ENCODE measurements around the gene PUSL1. TPM values are rescaled to one million over a fixed set of nuclear protein-coding genes. Genes with fewer than 3 reads are reported as not detected.

Gene PUSL1
- total and polyA plus RNA-seq, 2 of the 13 experiments (the other 11 are each of a cell fraction or from before 2014, with no cell fraction given) = 8.3 to 22.2 TPM

DNA sequence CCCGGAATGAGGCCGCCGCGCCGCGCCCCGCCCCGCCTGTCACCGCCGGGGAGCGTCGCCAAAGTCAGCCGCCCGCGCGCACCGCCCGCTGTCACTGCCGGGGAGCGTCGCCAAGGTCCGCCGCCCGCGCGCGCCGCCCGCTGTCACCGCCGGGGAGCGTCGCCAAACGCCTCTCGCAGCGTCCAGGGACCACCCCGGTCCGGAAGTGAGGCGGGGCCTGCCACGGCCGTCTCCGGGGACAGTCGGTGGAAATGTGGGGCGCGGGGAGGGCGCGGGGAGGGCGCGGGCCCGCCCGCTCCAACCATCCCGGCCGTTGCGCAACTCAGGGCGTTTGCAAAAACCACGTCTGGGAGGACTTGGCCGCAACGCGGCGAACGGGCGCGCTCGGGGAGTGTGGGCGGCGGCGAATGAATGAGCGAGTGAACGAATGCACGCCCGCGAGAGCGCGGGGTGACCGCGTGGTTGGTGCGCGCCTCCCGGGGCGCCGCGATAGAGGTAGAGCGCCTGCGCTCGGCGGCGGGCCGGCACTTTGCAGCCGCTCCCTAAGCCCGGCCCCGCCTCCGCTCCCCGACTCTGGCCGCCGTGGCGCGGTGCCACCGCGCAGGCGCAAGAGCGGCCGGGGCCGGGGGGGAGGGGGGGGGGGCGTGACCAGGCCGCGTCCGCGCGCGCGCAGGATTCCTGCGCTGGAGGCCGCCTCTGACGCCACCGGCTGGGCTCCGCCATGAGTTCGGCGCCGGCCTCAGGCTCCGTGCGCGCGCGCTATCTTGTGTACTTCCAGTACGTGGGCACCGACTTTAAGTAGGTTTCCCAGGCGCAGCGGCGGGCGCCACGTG lies at the start of gene PUSL1, which contains the start of gene ACAP3 (continued):
- TF ChIP-seq, protein P1, sequence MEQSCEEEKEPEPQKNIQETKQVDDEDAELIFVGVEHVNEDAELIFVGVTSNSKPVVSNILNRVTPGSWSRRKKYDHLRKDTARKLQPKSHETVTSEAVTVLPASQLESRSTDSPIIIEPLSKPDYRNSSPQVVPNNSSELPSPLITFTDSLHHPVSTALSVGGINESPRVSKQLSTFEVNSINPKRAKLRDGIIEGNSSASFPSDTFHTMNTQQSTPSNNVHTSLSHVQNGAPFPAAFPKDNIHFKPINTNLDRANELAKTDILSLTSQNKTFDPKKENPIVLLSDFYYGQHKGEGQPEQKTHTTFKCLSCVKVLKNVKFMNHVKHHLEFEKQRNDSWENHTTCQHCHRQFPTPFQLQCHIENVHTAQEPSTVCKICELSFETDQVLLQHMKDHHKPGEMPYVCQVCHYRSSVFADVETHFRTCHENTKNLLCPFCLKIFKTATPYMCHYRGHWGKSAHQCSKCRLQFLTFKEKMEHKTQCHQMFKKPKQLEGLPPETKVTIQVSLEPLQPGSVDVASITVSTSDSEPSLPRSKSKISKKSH (CRISPR knock-in tag; IDR thresholded peaks at IDR 0.05; ENCODE audit: borderline replicate concordance) = peak; percentile 20; the same call in 1 of the 2 replicates
- TF ChIP-seq ZEB1 (IDR thresholded peaks at IDR 0.05; ENCODE audit: insufficient replicate concordance, low read depth) (no peak), MXD4 (CRISPR knock-in tag; IDR thresholded peaks at IDR 0.05) (peak; percentile 78), ZFP90 (CRISPR knock-in tag; IDR thresholded peaks at IDR 0.05; ENCODE audit: borderline replicate concordance) (0 out of 2 replicates have a peak, but pooled peaks have one; percentile 20), ARNTL (CRISPR knock-in tag; IDR thresholded peaks at IDR 0.05) (peak; percentile 45; the same call in 1 of the 2 replicates), NR2C2 (CRISPR knock-in tag; IDR thresholded peaks at IDR 0.05; ENCODE audit: borderline replicate concordance) (peak; percentile 49; the same call in 1 of the 2 replicates), TSC22D2 (CRISPR knock-in tag; IDR thresholded peaks at IDR 0.05; ENCODE audit: borderline replicate concordance) (no peak), BRD4 (CRISPR knock-in tag; IDR thresholded peaks at IDR 0.05) (no peak), ZNF235 (CRISPR knock-in tag; IDR thresholded peaks at IDR 0.05; ENCODE audit: borderline replicate concordance) (0 out of 2 replicates have a peak, but pooled peaks have one; percentile 20), ARNT2 (CRISPR knock-in tag; IDR thresholded peaks at IDR 0.05; ENCODE audit: low read depth) (peak; percentile 59), ZNF850 (CRISPR knock-in tag; conservative IDR thresholded peaks at IDR 0.05) (0 out of 2 replicates have a peak, but pooled peaks have one; percentile 15), ISL2 (CRISPR knock-in tag; IDR thresholded peaks at IDR 0.05) (peak; percentile 62), ZFY (CRISPR knock-in tag; IDR thresholded peaks at IDR 0.05) (peak; percentile 75), GTF2F1 (IDR thresholded peaks at IDR 0.05; ENCODE audit: low read length) (no peak), GATAD1 (CRISPR knock-in tag; IDR thresholded peaks at IDR 0.05) (peak; percentile 54), ZNF724P (CRISPR knock-in tag; IDR thresholded peaks at IDR 0.05; ENCODE audit: borderline replicate concordance) (peak; percentile 58; the same call in 1 of the 2 replicates), ZNF224 (CRISPR knock-in tag; IDR thresholded peaks at IDR 0.05) (peak; percentile 23; the same call in 1 of the 2 replicates), SOX6 (IDR thresholded peaks at IDR 0.05) (no peak), SOX6 (CRISPR knock-in tag; IDR thresholded peaks at IDR 0.05) (peak; percentile 38; the same call in 1 of the 2 replicates)
- TF ChIP-seq, protein P2, sequence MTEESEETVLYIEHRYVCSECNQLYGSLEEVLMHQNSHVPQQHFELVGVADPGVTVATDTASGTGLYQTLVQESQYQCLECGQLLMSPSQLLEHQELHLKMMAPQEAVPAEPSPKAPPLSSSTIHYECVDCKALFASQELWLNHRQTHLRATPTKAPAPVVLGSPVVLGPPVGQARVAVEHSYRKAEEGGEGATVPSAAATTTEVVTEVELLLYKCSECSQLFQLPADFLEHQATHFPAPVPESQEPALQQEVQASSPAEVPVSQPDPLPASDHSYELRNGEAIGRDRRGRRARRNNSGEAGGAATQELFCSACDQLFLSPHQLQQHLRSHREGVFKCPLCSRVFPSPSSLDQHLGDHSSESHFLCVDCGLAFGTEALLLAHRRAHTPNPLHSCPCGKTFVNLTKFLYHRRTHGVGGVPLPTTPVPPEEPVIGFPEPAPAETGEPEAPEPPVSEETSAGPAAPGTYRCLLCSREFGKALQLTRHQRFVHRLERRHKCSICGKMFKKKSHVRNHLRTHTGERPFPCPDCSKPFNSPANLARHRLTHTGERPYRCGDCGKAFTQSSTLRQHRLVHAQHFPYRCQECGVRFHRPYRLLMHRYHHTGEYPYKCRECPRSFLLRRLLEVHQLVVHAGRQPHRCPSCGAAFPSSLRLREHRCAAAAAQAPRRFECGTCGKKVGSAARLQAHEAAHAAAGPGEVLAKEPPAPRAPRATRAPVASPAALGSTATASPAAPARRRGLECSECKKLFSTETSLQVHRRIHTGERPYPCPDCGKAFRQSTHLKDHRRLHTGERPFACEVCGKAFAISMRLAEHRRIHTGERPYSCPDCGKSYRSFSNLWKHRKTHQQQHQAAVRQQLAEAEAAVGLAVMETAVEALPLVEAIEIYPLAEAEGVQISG (CRISPR knock-in tag; IDR thresholded peaks at IDR 0.05) = peak; percentile 86
- TF ChIP-seq, protein P3, sequence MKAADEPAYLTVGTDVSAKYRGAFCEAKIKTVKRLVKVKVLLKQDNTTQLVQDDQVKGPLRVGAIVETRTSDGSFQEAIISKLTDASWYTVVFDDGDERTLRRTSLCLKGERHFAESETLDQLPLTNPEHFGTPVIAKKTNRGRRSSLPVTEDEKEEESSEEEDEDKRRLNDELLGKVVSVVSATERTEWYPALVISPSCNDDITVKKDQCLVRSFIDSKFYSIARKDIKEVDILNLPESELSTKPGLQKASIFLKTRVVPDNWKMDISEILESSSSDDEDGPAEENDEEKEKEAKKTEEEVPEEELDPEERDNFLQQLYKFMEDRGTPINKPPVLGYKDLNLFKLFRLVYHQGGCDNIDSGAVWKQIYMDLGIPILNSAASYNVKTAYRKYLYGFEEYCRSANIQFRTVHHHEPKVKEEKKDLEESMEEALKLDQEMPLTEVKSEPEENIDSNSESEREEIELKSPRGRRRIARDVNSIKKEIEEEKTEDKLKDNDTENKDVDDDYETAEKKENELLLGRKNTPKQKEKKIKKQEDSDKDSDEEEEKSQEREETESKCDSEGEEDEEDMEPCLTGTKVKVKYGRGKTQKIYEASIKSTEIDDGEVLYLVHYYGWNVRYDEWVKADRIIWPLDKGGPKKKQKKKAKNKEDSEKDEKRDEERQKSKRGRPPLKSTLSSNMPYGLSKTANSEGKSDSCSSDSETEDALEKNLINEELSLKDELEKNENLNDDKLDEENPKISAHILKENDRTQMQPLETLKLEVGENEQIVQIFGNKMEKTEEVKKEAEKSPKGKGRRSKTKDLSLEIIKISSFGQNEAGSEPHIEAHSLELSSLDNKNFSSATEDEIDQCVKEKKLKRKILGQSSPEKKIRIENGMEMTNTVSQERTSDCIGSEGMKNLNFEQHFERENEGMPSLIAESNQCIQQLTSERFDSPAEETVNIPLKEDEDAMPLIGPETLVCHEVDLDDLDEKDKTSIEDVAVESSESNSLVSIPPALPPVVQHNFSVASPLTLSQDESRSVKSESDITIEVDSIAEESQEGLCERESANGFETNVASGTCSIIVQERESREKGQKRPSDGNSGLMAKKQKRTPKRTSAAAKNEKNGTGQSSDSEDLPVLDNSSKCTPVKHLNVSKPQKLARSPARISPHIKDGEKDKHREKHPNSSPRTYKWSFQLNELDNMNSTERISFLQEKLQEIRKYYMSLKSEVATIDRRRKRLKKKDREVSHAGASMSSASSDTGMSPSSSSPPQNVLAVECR (CRISPR knock-in tag; IDR thresholded peaks at IDR 0.05; ENCODE audit: borderline replicate concordance) = peak; percentile 85; the same call in 1 of the 2 replicates

Data from HepG2 (cell line).